Measurements from ENCODE around the gene GGA2.
"Not testable (repeated sequence)": the region's sequence is repeated elsewhere in the genome, so short reads cannot be mapped to it uniquely, and the experiment has no call there.

Gene GGA2, protein sequence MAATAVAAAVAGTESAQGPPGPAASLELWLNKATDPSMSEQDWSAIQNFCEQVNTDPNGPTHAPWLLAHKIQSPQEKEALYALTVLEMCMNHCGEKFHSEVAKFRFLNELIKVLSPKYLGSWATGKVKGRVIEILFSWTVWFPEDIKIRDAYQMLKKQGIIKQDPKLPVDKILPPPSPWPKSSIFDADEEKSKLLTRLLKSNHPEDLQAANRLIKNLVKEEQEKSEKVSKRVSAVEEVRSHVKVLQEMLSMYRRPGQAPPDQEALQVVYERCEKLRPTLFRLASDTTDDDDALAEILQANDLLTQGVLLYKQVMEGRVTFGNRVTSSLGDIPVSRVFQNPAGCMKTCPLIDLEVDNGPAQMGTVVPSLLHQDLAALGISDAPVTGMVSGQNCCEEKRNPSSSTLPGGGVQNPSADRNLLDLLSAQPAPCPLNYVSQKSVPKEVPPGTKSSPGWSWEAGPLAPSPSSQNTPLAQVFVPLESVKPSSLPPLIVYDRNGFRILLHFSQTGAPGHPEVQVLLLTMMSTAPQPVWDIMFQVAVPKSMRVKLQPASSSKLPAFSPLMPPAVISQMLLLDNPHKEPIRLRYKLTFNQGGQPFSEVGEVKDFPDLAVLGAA

DNA sequence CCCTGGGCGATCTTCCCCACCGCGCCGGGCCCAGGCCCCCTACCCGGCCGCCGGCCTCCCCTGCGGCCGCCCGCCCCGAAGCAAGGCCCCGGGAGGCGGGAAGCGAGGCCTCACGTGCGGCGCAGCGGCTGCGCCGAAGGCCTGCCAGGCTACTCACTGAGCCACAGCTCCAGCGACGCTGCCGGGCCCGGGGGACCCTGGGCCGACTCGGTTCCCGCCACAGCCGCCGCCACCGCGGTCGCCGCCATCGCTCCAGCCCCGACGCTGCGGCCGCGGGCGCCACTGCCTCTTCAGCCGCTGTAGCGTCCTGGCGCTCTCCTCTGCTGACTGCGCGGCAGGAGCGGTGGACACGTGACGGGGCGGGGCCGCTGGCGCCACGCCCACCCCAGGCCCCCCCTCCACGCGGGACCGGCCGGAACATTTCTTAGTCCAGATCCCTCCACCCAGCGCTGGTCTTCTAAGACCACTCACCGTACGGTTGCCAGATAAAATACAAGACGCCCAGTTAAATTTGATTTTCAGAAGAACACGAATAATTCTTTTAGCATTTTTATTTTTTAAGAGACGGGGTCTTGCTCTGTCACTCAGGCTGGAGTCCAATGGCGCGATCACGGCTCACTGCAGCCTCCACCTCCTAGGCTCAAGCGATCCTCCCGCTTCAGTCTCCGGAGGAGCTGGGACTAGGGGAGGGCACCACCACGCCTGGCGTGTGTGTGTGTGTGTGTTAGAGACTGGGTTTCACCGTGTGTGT is at the start of gene GGA2:
TSS of gene GGA2 (minus strand) at position 331 of the 751 bp plus-strand sequence. CDS start at position 248, 83 bp downstream.
- H3K4me2 ChIP-seq, result peak within 1 kb of the TSS; percentile 95
- H3K4me3 ChIP-seq, result peak within 1 kb of the TSS; percentile 91
- H3K36me3 ChIP-seq, result peaks cover 17% of the 10 kb centered on the region
- peak within 1 kb of the TSS; percentile 92 for H3K9ac ChIP-seq
- H3K27ac ChIP-seq, result peak within 1 kb of the TSS; percentile 94
- no peaks in the 10 kb centered on the region for H3K9me3 ChIP-seq
- H4K20me1 ChIP-seq, result peaks cover 44% of the 10 kb centered on the region
- TF ChIP-seq Cebpa-rat (IDR thresholded peaks at IDR 0.05), result no peak
- H3K27me3 ChIP-seq, result no peaks in the 10 kb centered on the region
- H3K4me1 ChIP-seq, result peaks cover 60% of the 10 kb centered on the region

DNA sequence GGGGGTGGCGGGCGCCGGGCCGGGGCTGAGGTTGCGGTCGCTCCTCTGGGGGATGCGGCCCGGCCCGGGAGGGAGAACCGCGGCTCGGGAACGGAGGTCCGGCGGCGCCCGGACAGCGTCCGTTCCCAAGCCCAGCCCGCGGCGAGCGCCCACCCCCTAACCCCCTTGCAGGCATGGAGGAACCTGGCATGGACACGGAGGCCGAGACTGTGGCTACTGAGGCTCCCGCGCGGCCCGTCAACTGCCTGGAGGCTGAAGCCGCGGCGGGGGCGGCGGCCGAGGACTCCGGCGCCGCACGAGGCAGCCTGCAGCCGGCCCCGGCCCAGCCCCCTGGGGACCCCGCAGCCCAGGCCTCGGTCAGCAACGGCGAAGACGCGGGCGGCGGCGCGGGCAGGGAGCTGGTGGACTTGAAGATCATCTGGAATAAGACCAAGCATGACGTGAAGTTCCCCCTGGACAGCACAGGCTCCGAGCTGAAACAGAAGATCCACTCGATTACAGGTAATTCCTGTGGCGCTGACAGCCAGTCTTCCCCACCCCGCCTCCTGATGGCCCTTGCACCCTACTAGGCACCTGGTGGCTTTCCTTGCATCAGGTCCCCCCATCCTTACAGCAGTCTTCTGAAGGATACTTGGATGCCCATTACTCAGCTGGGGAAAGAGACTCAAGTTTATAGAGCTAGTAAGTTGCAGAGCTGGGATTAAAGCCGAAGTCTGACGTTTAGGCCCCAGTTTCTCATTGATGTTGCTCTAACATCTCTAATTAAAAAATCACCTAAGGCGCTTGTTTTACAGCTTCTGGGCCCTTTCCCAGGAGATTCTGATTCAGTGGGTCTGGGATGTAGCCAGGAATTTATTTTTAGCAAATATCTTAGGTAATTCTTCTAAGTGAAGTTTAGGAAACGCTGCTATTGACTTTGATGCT is 47.7 kb upstream of the GGA2 start:
- Histone ChIP-seq H3K27me3 (no peaks in the 10 kb centered on the region), H4K20me1 (peaks cover 45% of the 10 kb centered on the region), H3K4me2 (peak overlapping the region; percentile 97), H3K4me1 (peaks cover 26% of the 10 kb centered on the region), H3K9me3 (no peaks in the 10 kb centered on the region), H3K4me3 (peak overlapping the region; percentile 100), H3K9ac (peak overlapping the region; percentile 97), H3K36me3 (peaks cover 45% of the 10 kb centered on the region), H3K27ac (peak overlapping the region; percentile 94)
- no peak for TF ChIP-seq Cebpa-rat (IDR thresholded peaks at IDR 0.05)

DNA sequence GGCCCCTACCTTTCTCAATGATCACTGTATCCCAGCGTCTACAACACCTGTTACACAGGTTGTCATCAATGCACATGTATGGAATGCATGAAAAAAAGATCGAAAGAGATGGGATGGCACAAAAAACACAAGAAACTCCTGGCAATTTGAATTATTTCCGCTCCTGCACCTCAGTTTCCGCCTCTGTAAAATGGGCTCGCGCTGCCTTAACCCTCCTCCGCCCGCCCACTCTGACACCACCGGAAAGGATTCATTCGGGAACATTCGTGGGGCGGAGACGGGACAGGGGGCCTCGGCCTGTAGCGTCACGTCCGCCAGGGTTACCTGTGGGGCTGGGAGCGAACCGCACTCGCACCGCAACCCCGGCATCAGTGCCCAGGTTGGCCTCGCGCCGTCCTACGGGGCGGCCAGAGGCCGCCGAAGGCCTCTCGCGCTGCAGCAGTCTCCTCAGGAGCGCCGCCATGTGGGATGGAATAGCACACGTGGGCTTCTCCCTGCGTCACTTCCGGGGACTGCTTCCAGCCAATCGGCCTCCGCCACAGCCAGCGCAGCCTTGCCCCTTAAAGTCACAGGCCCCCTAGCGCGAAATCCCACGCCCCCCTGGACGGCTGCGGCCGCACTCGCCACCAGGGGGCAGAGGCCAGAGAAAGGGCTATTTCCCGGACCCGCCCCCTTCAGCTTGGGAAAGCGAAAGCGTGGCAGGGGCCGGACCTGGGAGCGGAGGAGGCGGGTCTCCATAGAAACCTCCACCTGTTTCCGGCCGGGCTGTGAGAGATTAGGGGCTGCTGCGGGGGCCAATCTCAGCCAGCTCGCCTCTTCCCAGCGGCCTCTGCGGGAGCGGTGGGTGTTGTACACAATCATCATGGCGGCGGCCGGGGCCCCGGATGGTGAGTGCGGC is 46.8 kb upstream of the GGA2 start, which contains the start of the genes EARS2 and UBFD1:
TSS of gene EARS2 (minus strand) at position 470 of the 898 bp plus-strand sequence. CDS start at position 463, 7 bp downstream.
TSS of gene UBFD1 (plus strand) at position 847 of the 898 bp plus-strand sequence. CDS start at position 863, 16 bp downstream.
- Histone ChIP-seq H4K20me1 (peaks cover 36% of the 10 kb centered on the region), H3K27me3 (no peaks in the 10 kb centered on the region), H3K9ac (peak within 1 kb of the TSS; percentile 97), H3K36me3 (peaks cover 45% of the 10 kb centered on the region), H3K4me1 (peaks cover 26% of the 10 kb centered on the region), H3K4me3 (peak within 1 kb of the TSS; percentile 100), H3K27ac (peak within 1 kb of the TSS; percentile 94), H3K4me2 (peak within 1 kb of the TSS; percentile 97), H3K9me3 (no peaks in the 10 kb centered on the region)
- TF ChIP-seq Cebpa-rat (IDR thresholded peaks at IDR 0.05), result no peak

DNA sequence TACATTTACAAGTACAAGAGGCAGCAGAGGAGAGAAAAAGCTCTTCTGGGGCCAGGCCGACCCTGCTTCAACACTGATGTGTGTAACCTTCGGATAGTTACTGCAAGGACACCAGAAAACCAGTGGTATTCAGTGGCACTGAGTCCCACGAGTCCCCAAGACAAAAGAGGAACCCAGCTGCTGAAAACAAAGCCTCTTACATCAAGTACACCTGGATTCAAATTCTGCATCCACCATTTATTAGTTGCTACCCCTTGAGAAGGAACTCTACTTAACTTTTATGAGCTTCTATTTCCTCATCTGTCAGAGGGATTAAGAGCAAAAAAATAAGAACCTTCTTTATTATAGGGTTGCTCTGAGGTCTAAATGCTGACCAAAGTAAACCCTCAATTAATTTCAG is 44.2 kb upstream of the GGA2 start:
- no peak for TF ChIP-seq Cebpa-rat (IDR thresholded peaks at IDR 0.05)
- H3K4me3 ChIP-seq, result no peak overlapping the region
- no peaks in the 10 kb centered on the region for H3K27me3 ChIP-seq
- H3K36me3 ChIP-seq, result peaks cover 45% of the 10 kb centered on the region
- H3K27ac ChIP-seq, result no peak overlapping the region
- H3K9ac ChIP-seq, result no peak overlapping the region
- peaks cover 19% of the 10 kb centered on the region; the same call in 1 of the 2 replicates for H4K20me1 ChIP-seq
- H3K9me3 ChIP-seq, result no peaks in the 10 kb centered on the region
- H3K4me2 ChIP-seq, result no peak overlapping the region
- peaks cover 24% of the 10 kb centered on the region for H3K4me1 ChIP-seq

DNA sequence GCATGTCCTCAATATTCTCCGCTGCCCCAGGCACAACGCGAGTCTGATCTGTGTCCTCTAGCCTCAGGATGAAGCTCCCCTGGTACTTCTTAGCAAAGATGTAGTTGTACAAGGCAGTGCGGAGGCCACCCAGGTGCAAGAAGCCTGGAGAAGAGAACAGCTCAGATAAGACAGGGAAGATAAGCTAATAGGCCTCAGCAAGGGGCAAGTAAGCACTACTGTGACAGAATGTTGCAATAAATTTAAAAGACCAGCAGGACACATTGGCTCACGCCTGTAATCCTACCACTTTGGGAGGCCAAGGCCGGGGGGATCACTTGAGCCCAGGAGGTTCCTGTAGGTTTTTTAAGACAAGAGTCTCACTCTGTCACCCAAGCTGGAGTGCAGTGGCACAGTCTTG is 41.9 kb upstream of the GGA2 start:
- no peak for TF ChIP-seq Cebpa-rat (IDR thresholded peaks at IDR 0.05)
- H3K27me3 ChIP-seq, result no peaks in the 10 kb centered on the region
- no peak overlapping the region for H3K9ac ChIP-seq
- H3K4me2 ChIP-seq, result no peak overlapping the region
- no peak overlapping the region for H3K4me3 ChIP-seq
- peaks cover 10% of the 10 kb centered on the region for H3K4me1 ChIP-seq
- 0 out of 2 replicates have a peak, but pooled peaks cover 5% of the 10 kb centered on the region for H4K20me1 ChIP-seq
- no peak overlapping the region for H3K27ac ChIP-seq
- no peaks in the 10 kb centered on the region for H3K9me3 ChIP-seq
- H3K36me3 ChIP-seq, result peaks cover 62% of the 10 kb centered on the region

DNA sequence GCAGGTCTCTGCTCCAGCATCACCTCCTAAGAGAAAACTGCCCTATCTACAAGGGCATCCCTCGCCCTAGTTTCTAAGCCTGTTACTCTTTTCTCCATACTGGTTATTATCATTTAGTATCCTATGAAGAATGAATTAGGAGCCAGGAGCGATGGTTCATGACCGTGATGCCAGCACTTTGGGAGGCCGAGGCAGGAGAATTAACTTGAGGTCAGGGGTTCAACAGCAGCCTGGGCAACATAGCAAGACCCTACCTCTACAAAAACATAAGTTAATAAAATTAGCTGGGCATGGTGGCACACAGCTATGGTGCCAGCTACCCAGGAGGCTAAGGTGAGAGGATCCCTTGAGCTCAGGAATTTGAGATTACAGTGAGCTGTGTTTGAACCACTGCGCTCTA is 39.6 kb upstream of the GGA2 start:
- Histone ChIP-seq H3K36me3 (peaks cover 84% of the 10 kb centered on the region), H3K4me3 (no peak overlapping the region), H3K27me3 (no peaks in the 10 kb centered on the region), H3K4me1 (no peaks in the 10 kb centered on the region), H4K20me1 (peaks cover 23% of the 10 kb centered on the region; the same call in 1 of the 2 replicates), H3K27ac (no peak overlapping the region), H3K9ac (no peak overlapping the region), H3K9me3 (no peaks in the 10 kb centered on the region), H3K4me2 (no peak overlapping the region)
- no peak for TF ChIP-seq Cebpa-rat (IDR thresholded peaks at IDR 0.05)

DNA sequence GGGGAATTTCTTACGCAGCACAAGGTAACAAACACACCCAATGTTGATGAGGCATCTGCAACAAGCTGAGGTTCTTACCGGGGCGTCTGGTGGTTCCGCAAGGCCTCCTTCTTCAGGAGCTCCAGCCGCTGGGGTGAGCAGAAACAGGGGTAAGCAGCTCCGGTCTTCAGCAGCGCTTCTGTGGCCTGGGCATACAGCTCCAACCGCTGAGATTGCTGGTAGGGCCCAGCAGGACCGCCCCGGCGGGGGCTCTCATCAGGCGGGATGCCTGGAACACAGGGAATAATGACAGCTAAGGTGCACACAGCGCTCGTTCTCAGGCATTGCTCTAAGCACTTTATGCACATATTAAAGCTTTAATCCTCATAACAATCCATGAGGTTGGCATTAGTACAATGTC is 34.1 kb upstream of the GGA2 start:
- no peaks in the 10 kb centered on the region for H3K4me1 ChIP-seq
- H3K27me3 ChIP-seq, result no peaks in the 10 kb centered on the region
- H3K4me3 ChIP-seq, result no peak overlapping the region
- H4K20me1 ChIP-seq, result peaks cover 28% of the 10 kb centered on the region; the same call in 1 of the 2 replicates
- TF ChIP-seq Cebpa-rat (IDR thresholded peaks at IDR 0.05), result no peak
- H3K36me3 ChIP-seq, result peaks cover 99% of the 10 kb centered on the region
- H3K9me3 ChIP-seq, result no peaks in the 10 kb centered on the region
- H3K27ac ChIP-seq, result no peak overlapping the region
- no peak overlapping the region for H3K9ac ChIP-seq
- no peak overlapping the region for H3K4me2 ChIP-seq

DNA sequence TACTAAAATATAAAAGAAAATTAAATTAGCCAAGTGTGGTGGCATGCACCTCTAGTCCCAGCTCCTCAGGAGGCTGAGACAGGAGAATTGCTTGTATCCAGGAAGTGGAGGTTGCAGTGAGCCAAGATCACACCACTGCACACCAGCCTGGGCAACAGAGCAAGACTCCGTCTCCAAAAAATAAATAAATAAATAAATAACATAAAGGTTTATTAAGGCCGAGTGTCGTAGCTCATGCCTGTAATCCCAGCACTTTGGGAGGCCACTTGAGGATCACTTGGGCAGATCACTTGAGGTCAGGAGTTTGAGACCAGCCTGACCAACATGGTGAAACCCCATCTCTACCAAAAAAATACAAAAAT is 30.5 kb upstream of the GGA2 start:
- Histone ChIP-seq H3K36me3 (peaks cover 98% of the 10 kb centered on the region), H4K20me1 (peaks cover 15% of the 10 kb centered on the region; the same call in 1 of the 2 replicates)
- not testable (repeated sequence) for H3K4me3 ChIP-seq, H3K27ac ChIP-seq, H3K9ac ChIP-seq, H3K4me1 ChIP-seq, H3K27me3 ChIP-seq, H3K9me3 ChIP-seq, H3K4me2 ChIP-seq
